ENCODE results near the gene CDKN2AIP. TPM values are rescaled to one million over a fixed set of nuclear protein-coding genes. Genes with fewer than 3 reads are reported as not detected.

Gene CDKN2AIP
- total and polyA plus RNA-seq, 4 donors = 7.2 to 15.1 (median 11.0) TPM

DNA sequence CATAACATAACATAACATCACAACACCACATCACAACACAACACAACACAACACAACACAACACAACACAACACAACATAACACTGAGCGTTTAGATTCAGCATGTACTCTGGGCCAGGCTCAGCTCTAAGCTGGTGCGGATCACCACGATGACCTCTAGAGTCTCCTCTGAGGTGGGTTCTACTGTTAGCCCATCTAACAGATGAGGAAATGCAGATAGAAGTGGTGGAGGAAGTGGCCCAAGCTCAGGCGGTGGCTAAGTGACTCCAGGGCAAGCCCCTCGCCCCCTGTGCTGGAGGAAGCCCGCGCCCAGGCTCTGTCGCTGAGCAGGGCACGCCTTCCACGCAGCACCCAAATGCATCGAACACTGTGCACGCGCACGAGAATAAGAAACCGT lies 45.3 kb upstream of the CDKN2AIP start:
- H3K36me3 ChIP-seq (ENCODE audit: control insufficient read depth in 4 of 4, insufficient read depth in 3 of 4, low read depth in 1 of 4, low read length in 3 of 4) = no peaks in the 10 kb centered on the region
- WGBS = 84% methylated on average over 15 of the region's 15 CpGs
- TF ChIP-seq REST (IDR thresholded peaks at IDR 0.05) = no peak
- TF ChIP-seq HNF4A (conservative IDR thresholded peaks at IDR 0.05) = no peak
- TF ChIP-seq GABPA (IDR thresholded peaks at IDR 0.05 in 1 of 2, conservative IDR thresholded peaks at IDR 0.05 in 1 of 2) = no peak
- TF ChIP-seq ZBTB33 (IDR thresholded peaks at IDR 0.05) = no peak
- TF ChIP-seq FOXA2 (IDR thresholded peaks at IDR 0.05) = no peak
- DNase-seq (ENCODE audit: low spot score) = no peak
- H3K9me3 ChIP-seq (ENCODE audit: control insufficient read depth in 4 of 4, low read length in 3 of 4) = no peaks in the 10 kb centered on the region
- H3K27ac ChIP-seq (ENCODE audit: low read depth in 1 of 2, low read length in 2 of 2) = no peak overlapping the region
- no peaks in the 10 kb centered on the region for H3K27me3 ChIP-seq (ENCODE audit: control insufficient read depth in 4 of 4, insufficient read depth in 4 of 4, low read length in 3 of 4)
- H3K9ac ChIP-seq (ENCODE audit: low read depth in 1 of 2, low read length in 2 of 2) = peak overlapping the region in 1 of 2 donors; percentile 7
- peaks cover 0 to 4% (median 3%) of the 10 kb centered on the region in 4 donors for H3K4me1 ChIP-seq (ENCODE audit: control insufficient read depth in 4 of 4, insufficient read depth in 4 of 4, low read length in 3 of 4)
- H3K4me3 ChIP-seq (ENCODE audit: low read depth in 1 of 3, low read length in 3 of 3) = peak overlapping the region in 1 of 3 donors; percentile 57

- Histone ChIP-seq H3K27ac (ENCODE audit: low read depth in 1 of 2, low read length in 2 of 2) (no peak overlapping the region), H3K4me1 (ENCODE audit: control insufficient read depth in 4 of 4, insufficient read depth in 4 of 4, low read length in 3 of 4) (peaks cover 0 to 4% (median 3%) of the 10 kb centered on the region in 4 donors), H3K27me3 (ENCODE audit: control insufficient read depth in 4 of 4, insufficient read depth in 4 of 4, low read length in 3 of 4) (no peaks in the 10 kb centered on the region), H3K9ac (ENCODE audit: low read depth in 1 of 2, low read length in 2 of 2) (no peak overlapping the region), H3K36me3 (ENCODE audit: control insufficient read depth in 4 of 4, insufficient read depth in 3 of 4, low read depth in 1 of 4, low read length in 3 of 4) (no peaks in the 10 kb centered on the region), H3K4me3 (ENCODE audit: low read depth in 1 of 3, low read length in 3 of 3) (no peak overlapping the region), H3K9me3 (ENCODE audit: control insufficient read depth in 4 of 4, low read length in 3 of 4) (no peaks in the 10 kb centered on the region)
- no peak for DNase-seq (ENCODE audit: low spot score)
- TF ChIP-seq FOXA1 (IDR thresholded peaks at IDR 0.05) (no peak), HNF4A (conservative IDR thresholded peaks at IDR 0.05) (no peak), FOXA2 (IDR thresholded peaks at IDR 0.05) (no peak), YY1 (IDR thresholded peaks at IDR 0.05) (no peak)
- WGBS = 88% methylated on average over 12 of the region's 12 CpGs
Observed at GRCh38 chr4:183399616-183400015, 44.8 kb upstream of the CDKN2AIP start.

DNA sequence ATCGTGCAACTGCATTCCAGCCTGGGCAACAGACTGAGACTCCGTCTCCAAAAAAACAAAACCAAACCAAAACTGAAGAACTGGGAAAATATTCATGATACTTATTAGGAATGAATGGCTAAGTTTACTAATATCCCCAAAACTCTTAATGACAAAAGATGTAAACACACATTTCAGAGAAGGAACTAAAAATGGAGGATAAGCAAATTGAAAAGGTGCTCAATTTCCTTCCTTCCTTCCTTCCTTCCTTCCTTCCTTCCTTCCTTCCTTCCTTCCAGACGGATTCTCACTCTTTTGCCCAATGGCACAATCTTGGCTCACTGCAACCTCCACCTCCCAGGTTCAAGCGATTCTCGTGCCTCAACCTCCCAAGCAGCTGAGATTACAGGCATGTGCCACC lies 44.4 kb upstream of the CDKN2AIP start:
- Histone ChIP-seq H3K27ac (ENCODE audit: low read depth in 1 of 2, low read length in 2 of 2) (no peak overlapping the region), H3K4me1 (ENCODE audit: control insufficient read depth in 4 of 4, insufficient read depth in 4 of 4, low read length in 3 of 4) (peaks cover 0 to 4% (median 3%) of the 10 kb centered on the region in 4 donors), H3K4me3 (ENCODE audit: low read depth in 1 of 3, low read length in 3 of 3) (no peak overlapping the region), H3K36me3 (ENCODE audit: control insufficient read depth in 4 of 4, insufficient read depth in 3 of 4, low read depth in 1 of 4, low read length in 3 of 4) (no peaks in the 10 kb centered on the region), H3K27me3 (ENCODE audit: control insufficient read depth in 4 of 4, insufficient read depth in 4 of 4, low read length in 3 of 4) (no peaks in the 10 kb centered on the region), H3K9me3 (ENCODE audit: control insufficient read depth in 4 of 4, low read length in 3 of 4) (no peaks in the 10 kb centered on the region), H3K9ac (ENCODE audit: low read depth in 1 of 2, low read length in 2 of 2) (no peak overlapping the region)
- no peak for DNase-seq (ENCODE audit: low spot score)
- WGBS = 92% methylated on average over 5 of the region's 5 CpGs
- TF ChIP-seq FOXA1 (IDR thresholded peaks at IDR 0.05) (no peak), SP1 (IDR thresholded peaks at IDR 0.05) (no peak), FOXA2 (IDR thresholded peaks at IDR 0.05) (no peak), RXRA (IDR thresholded peaks at IDR 0.05) (no peak), EGR1 (IDR thresholded peaks at IDR 0.05; ENCODE audit: low read depth in 2 of 2) (no peak), RAD21 (IDR thresholded peaks at IDR 0.05) (no peak), ATF3 (IDR thresholded peaks at IDR 0.05) (no peak), REST (IDR thresholded peaks at IDR 0.05) (no peak), ZBTB33 (IDR thresholded peaks at IDR 0.05) (no peak)
